GM19193 (cell line): ENCODE results near the gene EIF3M.

Experiments
- POLR2A ChIP-seq: IDR thresholded peaks from 4 replicates; pipeline ENCODE4 v1.6.1; 2011; ENCODE audit not compliant: insufficient read depth, insufficient read length; ENCODE audit errors: extremely low read depth

EIF3M gene

GRCh38 chr11:32575070-32575469, 8.6 kb upstream of the EIF3M start:
- no peak for TF ChIP-seq POLR2A

GRCh38 chr11:32576456-32576855, 7.2 kb upstream of the EIF3M start:
- no peak for TF ChIP-seq POLR2A

DNA sequence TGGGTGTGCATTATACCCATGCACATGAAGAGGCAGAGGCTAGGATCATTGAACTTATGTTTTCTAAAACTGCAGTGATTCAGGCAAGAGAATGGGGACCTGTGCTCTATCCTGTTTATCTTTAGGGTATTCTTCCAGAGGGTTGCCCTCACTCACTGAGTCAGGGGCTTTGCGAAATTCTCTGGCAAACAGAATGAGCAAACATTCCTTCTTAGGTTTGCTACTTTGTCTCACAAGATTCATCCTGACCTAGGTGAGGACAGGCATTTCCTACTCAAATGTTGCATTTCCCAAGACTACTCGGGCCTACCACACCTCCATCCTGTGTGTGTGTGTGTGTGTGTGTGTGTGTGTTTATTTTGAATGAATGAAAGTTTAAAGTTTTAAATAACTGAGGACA, 2.7 kb upstream of the EIF3M start:
- no peak for TF ChIP-seq POLR2A

DNA sequence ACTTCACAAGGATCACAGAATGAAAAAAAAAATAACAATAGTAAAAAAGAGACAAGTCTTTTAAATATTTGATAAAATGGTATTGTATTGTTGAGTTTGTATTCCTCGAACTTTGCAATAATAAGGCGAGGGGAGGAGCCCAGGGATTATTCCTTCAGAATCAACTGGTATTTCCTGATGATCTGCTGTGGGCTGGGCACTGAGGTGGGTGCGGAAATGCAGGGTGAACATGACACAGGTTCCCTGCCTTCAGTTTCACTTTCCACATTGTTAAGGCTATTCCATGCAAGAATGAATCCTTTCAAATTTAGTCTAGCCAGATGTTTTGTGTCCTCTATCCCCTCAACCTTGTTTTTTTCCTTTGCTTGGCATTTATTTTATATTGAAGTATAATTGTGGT, 2.1 kb upstream of the EIF3M start:
- TF ChIP-seq POLR2A = no peak

GRCh38 chr11:32584921-32585320, 1.3 kb downstream of the EIF3M start:
- no peak for TF ChIP-seq POLR2A

DNA sequence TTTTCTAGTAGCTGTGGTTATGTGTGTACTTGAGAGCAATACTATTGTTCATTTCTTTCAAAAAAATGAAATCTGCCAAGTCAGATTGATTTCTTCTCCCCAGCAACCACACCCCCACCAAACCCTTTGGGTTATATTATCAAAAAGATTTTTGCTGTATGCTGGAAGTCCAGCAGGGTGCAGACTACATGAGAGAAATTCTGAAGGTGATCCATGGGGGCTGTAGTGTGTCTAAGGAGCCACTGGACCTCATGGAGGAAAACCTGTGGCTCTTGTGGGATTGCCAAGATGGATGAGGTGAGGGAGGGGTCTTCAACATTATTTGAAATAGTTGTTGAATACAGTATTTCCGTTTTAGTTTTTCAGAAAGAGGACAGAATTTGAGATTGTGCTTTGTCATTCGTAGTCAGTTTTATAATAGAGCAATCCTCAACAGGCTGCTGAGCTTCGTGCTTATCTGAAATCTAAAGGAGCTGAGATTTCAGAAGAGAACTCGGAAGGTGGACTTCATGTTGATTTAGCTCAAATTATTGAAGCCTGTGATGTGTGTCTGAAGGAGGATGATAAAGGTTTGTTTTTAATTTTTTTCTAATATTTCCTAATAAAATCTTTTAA, 3.1 kb downstream of the EIF3M start:
- no peak for TF ChIP-seq POLR2A

DNA sequence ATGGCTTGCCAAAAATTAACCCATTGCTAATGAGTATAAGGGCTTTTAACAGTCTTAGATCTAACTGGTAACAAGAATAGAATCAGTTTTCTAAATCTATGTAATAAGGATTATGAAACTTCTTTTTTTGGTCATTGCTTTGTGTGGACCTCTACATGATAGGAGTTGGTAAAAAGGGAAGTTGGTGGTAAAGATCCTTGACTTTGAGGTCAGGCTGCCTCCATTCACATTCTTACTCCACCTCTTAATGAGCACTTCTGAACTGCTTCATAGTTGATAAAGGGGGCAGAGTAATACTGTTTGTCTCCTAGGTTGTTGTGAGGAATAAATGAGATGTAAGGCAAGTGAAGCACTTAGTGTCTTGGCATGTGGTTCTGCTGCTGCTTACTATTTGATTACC, 10.6 kb downstream of the EIF3M start:
- TF ChIP-seq POLR2A = no peak

GRCh38 chr11:32597921-32598320, 14.3 kb downstream of the EIF3M start:
- TF ChIP-seq POLR2A = no peak

DNA sequence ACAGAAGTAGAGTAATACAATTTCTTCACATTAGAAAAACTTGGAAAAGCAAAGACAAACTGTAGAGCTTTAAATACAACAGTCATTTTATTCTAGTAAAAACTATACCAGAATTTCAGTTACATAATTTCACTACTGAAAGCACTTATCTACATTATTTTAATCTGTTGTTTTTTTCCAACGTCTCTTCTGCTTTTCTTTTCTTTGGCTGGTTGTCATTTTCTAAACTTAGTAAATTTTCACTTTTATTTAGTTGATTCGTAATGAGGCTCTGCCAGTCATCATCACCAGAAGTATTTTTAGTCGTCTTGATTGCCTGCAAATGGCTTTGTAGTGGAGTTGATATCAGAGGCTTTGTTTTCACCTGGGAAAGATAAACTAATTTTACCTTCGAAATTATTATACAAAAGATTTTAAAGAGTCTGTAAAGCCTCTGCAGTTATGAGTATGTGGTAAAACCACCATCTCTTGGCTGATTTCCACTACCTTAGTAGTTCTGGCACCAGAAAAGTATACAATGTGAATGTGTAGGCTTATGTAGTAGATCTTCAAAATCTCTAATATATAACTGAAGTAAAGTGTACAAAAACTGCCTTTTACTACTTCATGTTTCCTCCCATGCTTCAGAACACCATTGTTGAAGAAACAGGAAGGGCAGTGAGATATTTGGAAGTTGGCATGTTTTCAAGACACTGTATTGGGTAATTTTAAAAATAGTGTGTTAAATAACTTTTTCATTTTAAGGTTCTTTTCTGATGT, 19.2 kb downstream of the EIF3M start:
- TF ChIP-seq POLR2A = no peak

DNA sequence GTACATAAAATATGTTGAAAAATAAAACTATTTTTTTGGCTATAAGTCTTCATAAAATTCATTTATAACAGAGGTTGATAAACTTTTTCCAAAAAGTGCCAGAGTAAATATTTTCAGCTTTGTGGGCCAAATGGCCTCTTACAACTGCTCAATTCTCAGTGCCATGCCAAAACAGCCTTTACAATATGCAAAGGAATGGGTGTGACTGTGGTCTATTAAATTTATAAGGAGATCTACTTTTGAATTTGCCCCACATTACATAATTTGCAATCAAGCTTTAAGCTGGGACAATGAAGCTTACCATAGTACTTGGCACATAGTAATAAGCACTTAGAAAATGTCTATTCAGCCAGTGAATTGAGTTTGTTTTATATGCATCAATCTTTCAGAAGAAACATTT, 22.6 kb downstream of the EIF3M start:
- TF ChIP-seq POLR2A = no peak

- no peak for TF ChIP-seq POLR2A
Measured at GRCh38 chr11:32610797-32611352, 27.2 kb downstream of the EIF3M start.

GRCh38 chr11:32613500-32614151, 30.0 kb downstream of the EIF3M start:
- TF ChIP-seq POLR2A = no peak

- no peak for TF ChIP-seq POLR2A
Measured at GRCh38 chr11:32615422-32615821, 31.8 kb downstream of the EIF3M start.

DNA sequence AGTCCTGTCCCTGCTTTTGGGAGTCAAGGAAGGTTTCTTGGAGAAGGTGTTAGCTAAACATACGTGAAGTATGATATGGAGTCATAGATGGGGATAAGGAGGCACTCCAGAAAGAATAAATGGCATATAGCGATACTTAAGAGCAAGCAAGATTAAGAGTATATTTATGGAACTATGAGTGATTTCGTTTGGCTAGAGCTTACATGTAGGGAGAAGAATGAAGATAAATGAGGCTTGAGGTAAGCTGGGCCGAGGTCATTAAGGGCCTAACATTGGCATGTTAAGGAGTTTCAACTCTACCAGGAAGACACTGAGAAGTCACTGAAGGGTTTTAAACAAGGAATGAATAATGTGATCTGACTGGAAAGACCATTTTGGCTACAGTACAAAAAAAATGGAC, 33.3 kb downstream of the EIF3M start:
- no peak for TF ChIP-seq POLR2A

DNA sequence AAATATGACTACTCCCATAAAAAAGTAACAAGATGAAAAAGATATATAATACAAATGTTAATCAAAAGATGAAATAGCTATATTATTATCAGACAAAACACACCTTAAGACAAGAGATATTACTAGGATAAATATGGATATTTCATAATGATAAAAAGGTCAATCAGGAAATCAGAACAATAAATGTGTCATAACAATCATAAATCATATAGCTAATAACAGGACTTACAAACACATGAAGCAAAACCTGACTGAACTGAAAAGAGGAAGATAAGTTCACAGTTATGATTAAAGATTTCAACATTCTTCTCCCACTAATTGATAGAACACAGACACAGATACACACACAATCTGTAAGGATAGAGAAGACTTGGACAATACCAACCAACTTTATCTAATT, 47.2 kb downstream of the EIF3M start:
- TF ChIP-seq POLR2A = no peak

DNA sequence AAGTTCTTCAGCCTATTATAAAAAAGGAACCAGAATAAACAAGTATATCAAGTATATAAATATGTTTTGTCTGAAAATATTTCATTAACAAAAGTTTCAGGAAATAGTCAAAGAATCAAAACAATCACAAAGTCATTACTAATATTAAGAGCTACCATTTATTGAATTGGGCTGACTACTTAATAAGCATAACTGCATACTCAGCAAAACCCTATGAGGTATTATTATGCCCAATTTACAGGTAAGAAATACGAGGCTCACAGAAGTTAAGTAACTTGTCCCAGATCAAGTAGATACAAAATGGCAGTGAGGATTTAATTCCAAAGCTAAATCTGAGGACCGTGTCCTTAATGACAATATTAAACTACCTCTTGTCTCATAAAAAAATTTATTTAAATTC, 52.2 kb downstream of the EIF3M start:
- no peak for TF ChIP-seq POLR2A
